ENCODE measurements around the gene CDK10. TPM values are rescaled to one million over a fixed set of nuclear protein-coding genes. Genes with fewer than 3 reads are reported as not detected.

Gene CDK10
- total and polyA plus RNA-seq, 9 of the 15 experiments (the other 6 are each of a cell fraction or from before 2014, with no cell fraction given) = 2.0 to 85.1 (median 40.1) TPM

DNA sequence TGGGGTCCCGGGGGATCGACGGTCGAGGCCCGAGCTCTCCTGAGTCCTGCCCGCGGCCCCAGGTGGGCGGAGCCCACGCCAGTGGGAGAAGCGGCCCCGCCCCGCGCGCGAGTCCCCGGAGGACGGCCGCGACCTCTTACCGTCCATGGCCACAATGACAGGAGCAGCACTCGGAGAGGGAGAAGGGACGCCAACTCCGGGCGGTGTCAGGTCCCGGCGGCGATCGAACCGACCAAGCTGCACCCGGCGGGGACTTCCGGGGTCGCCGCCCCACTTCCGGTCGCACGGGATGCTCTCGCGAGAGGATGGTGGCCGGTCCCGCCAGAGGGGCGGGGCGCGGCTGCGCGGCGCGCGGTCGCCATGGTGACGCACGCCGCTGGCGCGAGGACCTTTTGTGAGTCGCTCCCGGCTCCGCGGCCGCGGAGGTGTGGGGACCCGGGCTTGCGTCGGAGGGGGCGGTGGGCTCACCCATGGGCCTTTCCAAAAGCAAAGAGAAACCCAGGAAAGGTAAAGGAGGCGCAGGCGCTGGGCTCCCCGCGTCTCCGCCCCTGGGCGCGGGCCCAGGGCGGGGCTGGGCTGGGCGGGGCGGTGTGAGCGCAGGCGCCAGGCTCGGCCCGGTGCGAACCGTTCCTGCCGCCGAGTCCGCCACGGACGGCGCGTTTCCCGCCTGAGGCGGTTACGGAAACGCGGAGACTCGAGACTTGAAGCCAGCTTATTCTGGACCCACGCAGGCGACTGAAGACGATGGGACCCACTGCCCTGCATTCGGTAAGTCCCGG lies 28.9 kb upstream of the CDK10 start, which contains the start of the genes CHMP1A and SPATA33 (continued):
- TF ChIP-seq FUS (optimal IDR thresholded peaks at IDR 0.05; ENCODE audit: low read depth, low read length) = peak; percentile 41
- TF ChIP-seq ZNF143 (CRISPR knock-in tag; IDR thresholded peaks at IDR 0.05) = peak; percentile 14; the same call in 1 of the 2 replicates
- TF ChIP-seq, protein P1, sequence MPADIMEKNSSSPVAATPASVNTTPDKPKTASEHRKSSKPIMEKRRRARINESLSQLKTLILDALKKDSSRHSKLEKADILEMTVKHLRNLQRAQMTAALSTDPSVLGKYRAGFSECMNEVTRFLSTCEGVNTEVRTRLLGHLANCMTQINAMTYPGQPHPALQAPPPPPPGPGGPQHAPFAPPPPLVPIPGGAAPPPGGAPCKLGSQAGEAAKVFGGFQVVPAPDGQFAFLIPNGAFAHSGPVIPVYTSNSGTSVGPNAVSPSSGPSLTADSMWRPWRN (IDR thresholded peaks at IDR 0.05; ENCODE audit: low read depth) = no peak
- TF ChIP-seq POLR2B (IDR thresholded peaks at IDR 0.05; ENCODE audit: low read depth, partially characterized antibody) = peak; percentile 66
- TF ChIP-seq ZNF561 (CRISPR knock-in tag; conservative IDR thresholded peaks at IDR 0.05) = no peak
- peak; percentile 74 for TF ChIP-seq C11orf30 (IDR thresholded peaks at IDR 0.05; ENCODE audit: low read depth)
- TF ChIP-seq TEAD1 (CRISPR knock-in tag; IDR thresholded peaks at IDR 0.05) = peak in 1 of 2 experiments; percentile 18; a peak in 1 of 4 replicates
- TF ChIP-seq KLF1 (tag; IDR thresholded peaks at IDR 0.05) = peak; percentile 91
- TF ChIP-seq ETV5 (CRISPR knock-in tag; IDR thresholded peaks at IDR 0.05; ENCODE audit: low read depth) = peak; percentile 77
- no peak for TF ChIP-seq GTF2F1 (IDR thresholded peaks at IDR 0.05; ENCODE audit: low read depth, low read length)
- 0 out of 2 replicates have a peak, but pooled peaks have one; percentile 46 for TF ChIP-seq ZNF583 (CRISPR knock-in tag; IDR thresholded peaks at IDR 0.05)
- TF ChIP-seq CREM (IDR thresholded peaks at IDR 0.05; ENCODE audit: low read depth) = peak; percentile 70
- TF ChIP-seq, protein P2, sequence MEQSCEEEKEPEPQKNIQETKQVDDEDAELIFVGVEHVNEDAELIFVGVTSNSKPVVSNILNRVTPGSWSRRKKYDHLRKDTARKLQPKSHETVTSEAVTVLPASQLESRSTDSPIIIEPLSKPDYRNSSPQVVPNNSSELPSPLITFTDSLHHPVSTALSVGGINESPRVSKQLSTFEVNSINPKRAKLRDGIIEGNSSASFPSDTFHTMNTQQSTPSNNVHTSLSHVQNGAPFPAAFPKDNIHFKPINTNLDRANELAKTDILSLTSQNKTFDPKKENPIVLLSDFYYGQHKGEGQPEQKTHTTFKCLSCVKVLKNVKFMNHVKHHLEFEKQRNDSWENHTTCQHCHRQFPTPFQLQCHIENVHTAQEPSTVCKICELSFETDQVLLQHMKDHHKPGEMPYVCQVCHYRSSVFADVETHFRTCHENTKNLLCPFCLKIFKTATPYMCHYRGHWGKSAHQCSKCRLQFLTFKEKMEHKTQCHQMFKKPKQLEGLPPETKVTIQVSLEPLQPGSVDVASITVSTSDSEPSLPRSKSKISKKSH (CRISPR knock-in tag; IDR thresholded peaks at IDR 0.05) = no peak
- TF ChIP-seq MAZ (CRISPR knock-in tag; conservative IDR thresholded peaks at IDR 0.05 in 1 of 2, IDR thresholded peaks at IDR 0.05 in 1 of 2) = peak; percentile 84 to 88; a peak in 3 of 4 replicates
- peak; percentile 72 for TF ChIP-seq SUPT5H (IDR thresholded peaks at IDR 0.05)
- peak; percentile 89; the same call in 1 of the 2 replicates for TF ChIP-seq PHF8 (IDR thresholded peaks at IDR 0.05; ENCODE audit: borderline replicate concordance, low read length)
- TF ChIP-seq SIN3B (IDR thresholded peaks at IDR 0.05; ENCODE audit: low read depth) = peak; percentile 79
- TF ChIP-seq ZFX (CRISPR knock-in tag; IDR thresholded peaks at IDR 0.05) = peak; percentile 73
- TF ChIP-seq HMGN3 (IDR thresholded peaks at IDR 0.05; ENCODE audit: borderline replicate concordance, extremely low read depth, insufficient read length, low read depth, low read length) = peak; percentile 52
- TF ChIP-seq ZNF764 (CRISPR knock-in tag; IDR thresholded peaks at IDR 0.05; ENCODE audit: low read depth) = no peak
- TF ChIP-seq, protein P3, sequence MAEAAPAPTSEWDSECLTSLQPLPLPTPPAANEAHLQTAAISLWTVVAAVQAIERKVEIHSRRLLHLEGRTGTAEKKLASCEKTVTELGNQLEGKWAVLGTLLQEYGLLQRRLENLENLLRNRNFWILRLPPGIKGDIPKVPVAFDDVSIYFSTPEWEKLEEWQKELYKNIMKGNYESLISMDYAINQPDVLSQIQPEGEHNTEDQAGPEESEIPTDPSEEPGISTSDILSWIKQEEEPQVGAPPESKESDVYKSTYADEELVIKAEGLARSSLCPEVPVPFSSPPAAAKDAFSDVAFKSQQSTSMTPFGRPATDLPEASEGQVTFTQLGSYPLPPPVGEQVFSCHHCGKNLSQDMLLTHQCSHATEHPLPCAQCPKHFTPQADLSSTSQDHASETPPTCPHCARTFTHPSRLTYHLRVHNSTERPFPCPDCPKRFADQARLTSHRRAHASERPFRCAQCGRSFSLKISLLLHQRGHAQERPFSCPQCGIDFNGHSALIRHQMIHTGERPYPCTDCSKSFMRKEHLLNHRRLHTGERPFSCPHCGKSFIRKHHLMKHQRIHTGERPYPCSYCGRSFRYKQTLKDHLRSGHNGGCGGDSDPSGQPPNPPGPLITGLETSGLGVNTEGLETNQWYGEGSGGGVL (CRISPR knock-in tag; IDR thresholded peaks at IDR 0.05) = no peak
- TF ChIP-seq, protein P4, sequence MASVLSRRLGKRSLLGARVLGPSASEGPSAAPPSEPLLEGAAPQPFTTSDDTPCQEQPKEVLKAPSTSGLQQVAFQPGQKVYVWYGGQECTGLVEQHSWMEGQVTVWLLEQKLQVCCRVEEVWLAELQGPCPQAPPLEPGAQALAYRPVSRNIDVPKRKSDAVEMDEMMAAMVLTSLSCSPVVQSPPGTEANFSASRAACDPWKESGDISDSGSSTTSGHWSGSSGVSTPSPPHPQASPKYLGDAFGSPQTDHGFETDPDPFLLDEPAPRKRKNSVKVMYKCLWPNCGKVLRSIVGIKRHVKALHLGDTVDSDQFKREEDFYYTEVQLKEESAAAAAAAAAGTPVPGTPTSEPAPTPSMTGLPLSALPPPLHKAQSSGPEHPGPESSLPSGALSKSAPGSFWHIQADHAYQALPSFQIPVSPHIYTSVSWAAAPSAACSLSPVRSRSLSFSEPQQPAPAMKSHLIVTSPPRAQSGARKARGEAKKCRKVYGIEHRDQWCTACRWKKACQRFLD (CRISPR knock-in tag; IDR thresholded peaks at IDR 0.05) = peak; percentile 45; the same call in 1 of the 2 replicates
